K562 (cell line): Measurements from ENCODE around the gene GLDN. TPM values are rescaled to one million over a fixed set of nuclear protein-coding genes. Genes with fewer than 3 reads are reported as not detected.

Experiments
- ATAC-seq: fragments of 200-7000 bp; cut with Tn5 transposase; 3 replicates; pipeline ENCODE4 v1.9.1; 2020; ENCODE audit warnings: moderate library complexity
- BruUV-seq: library from RNA; stranded (reverse); fragments of 400-500 nt; replicated peaks from 2 replicates; lab custom pipeline; 2021; lab: Mats Ljungman, UMichigan
- CTCF ChIA-PET: fragments of 300-600 bp; formaldehyde crosslinking; extraction: SDS; loops from one replicate; lab custom pipeline; 2021; ENCODE audit warnings: low intra/inter-chr PET ratio; lab: Yijun Ruan, JAX
- POLR2A ChIA-PET: fragments of 300-600, 350-650 bp; sonication (Branson Sonifier 250); formaldehyde crosslinking; extraction: SDS; loops from one replicate; lab custom pipeline; 2021; ENCODE audit warnings: antibody characterized with exemption, inconsistent platforms; lab: Yijun Ruan, JAX
- DNase-seq, 4 experiments: peaks; one replicate each; pipeline versions ENCODE4 v3.0.0 to v3.0.0-alpha.2; 2011 to 2018; ENCODE audit warnings: low spot score in 3 of 4, mixed read lengths in 3 of 4; ENCODE audit errors: extremely low read depth in 1 of 4
- FAIRE-seq: peaks from 2 replicates; lab custom pipeline; 2011; peaks lifted over from hg19 to GRCh38; lab: Jason Lieb, UNC
- H2AFZ ChIP-seq: 2 replicates; pipeline ENCODE4 v1.6.0; 2011; ENCODE audit warnings: low read depth, low read length, control low read depth, inconsistent platforms
- H3K27ac ChIP-seq: fragments of 200-600 bp; 3 replicates; pipeline ENCODE4 v1.8.0; 2011; ENCODE audit warnings: low read depth, mild to moderate bottlenecking, control low read depth, inconsistent platforms, low read length, moderate library complexity, mixed read lengths; ENCODE audit errors: extremely low read depth
- H3K27me3 ChIP-seq, 2 experiments: fragments of 300-600 bp in 1 of 2; 2 replicates in 1 of 2; 3 replicates in 1 of 2; pipeline versions ENCODE4 v1.6.0 to v1.8.0; 2011; ENCODE audit warnings: inconsistent platforms in 2 of 2, low read length in 2 of 2, mild to moderate bottlenecking in 1 of 2, mixed read lengths in 1 of 2, moderate library complexity in 1 of 2; ENCODE audit not compliant: control insufficient read depth in 2 of 2, insufficient read depth in 2 of 2
- H3K36me3 ChIP-seq: fragments of 300-600 bp; 3 replicates; pipeline ENCODE4 v1.8.0; 2011; ENCODE audit warnings: mild to moderate bottlenecking, low read length, inconsistent platforms; ENCODE audit not compliant: control insufficient read depth, insufficient read depth
- H3K4me1 ChIP-seq, 2 experiments: fragments of 200-600 bp in 1 of 2; replicated peaks in 1 of 2; 2 replicates in 1 of 2; 3 replicates in 1 of 2; pipeline versions ENCODE4 v1.5.1 to v1.8.0; 2011; ENCODE audit warnings: inconsistent platforms in 2 of 2, low read length in 2 of 2, mild to moderate bottlenecking in 1 of 2, mixed read lengths in 1 of 2, moderate library complexity in 1 of 2; ENCODE audit not compliant: control insufficient read depth in 2 of 2, insufficient read depth in 2 of 2
- H3K4me2 ChIP-seq: 2 replicates; pipeline ENCODE4 v1.6.1; 2011; ENCODE audit warnings: low read length, control low read depth, inconsistent platforms, mixed read lengths; ENCODE audit not compliant: insufficient read depth
- H3K4me3 ChIP-seq: fragments of 200-600 bp; sonication (generic), shearing (Covaris generic); 2 replicates; pipeline ENCODE4 v1.5.1; 2016; ENCODE audit warnings: control low read depth, inconsistent platforms
- H3K79me2 ChIP-seq: fragments of 200-600 bp; 3 replicates; pipeline ENCODE4 v1.8.0; 2011; ENCODE audit warnings: low read length, inconsistent platforms; ENCODE audit not compliant: control insufficient read depth, insufficient read depth
- H3K9ac ChIP-seq, 2 experiments: 2 replicates each; pipeline versions ENCODE4 v1.6.0 to v1.6.1; 2011; ENCODE audit warnings: low read depth in 2 of 2, low read length in 2 of 2, control low read depth in 1 of 2, inconsistent platforms in 1 of 2, mild to moderate bottlenecking in 1 of 2, mixed read lengths in 1 of 2; ENCODE audit not compliant: insufficient read depth in 1 of 2
- H3K9me1 ChIP-seq: one replicate; pipeline ENCODE4 v1.6.0; 2011; ENCODE audit warnings: inconsistent platforms, mild to moderate bottlenecking, low read length, moderate library complexity; ENCODE audit not compliant: control insufficient read depth, insufficient read depth
- H3K9me3 ChIP-seq: replicated peaks from 2 replicates; pipeline ENCODE4 v1.5.1; 2011; ENCODE audit warnings: low read depth, low read length, inconsistent platforms; ENCODE audit not compliant: control insufficient read depth, insufficient read depth
- H4K20me1 ChIP-seq: replicated peaks from 2 replicates; pipeline ENCODE4 v1.6.1; 2011; ENCODE audit warnings: low read length, inconsistent platforms, mixed read lengths; ENCODE audit not compliant: control insufficient read depth, insufficient read depth
- DIDO1 ChIP-seq: fragments of 450-650 bp; IDR thresholded peaks from 2 replicates; pipeline ENCODE4 v1.6.1; 2016; ENCODE audit warnings: low read depth, missing biosample characterization, missing genetic modification characterization
- ELF4 ChIP-seq: fragments of 450-650 bp; formaldehyde crosslinking; IDR thresholded peaks from 2 replicates; pipeline ENCODE4 v1.4.0; 2022; ENCODE audit warnings: missing genetic modification characterization
- FOS ChIP-seq: IDR thresholded peaks from 3 replicates; pipeline ENCODE4 v1.6.1; 2011; ENCODE audit not compliant: insufficient read length; ENCODE audit errors: extremely low read depth
- FOXK1 ChIP-seq: sonication (generic); formaldehyde crosslinking; IDR thresholded peaks from 2 replicates; pipeline ENCODE4 v1.8.0; 2022; ENCODE audit warnings: missing genetic modification reagents, mild to moderate bottlenecking, borderline replicate concordance
- GTF2F1 ChIP-seq: IDR thresholded peaks from 2 replicates; pipeline ENCODE4 v1.6.1; 2011; ENCODE audit warnings: low read depth, low read length, improper control_type of control experiment
- HCFC1 ChIP-seq: IDR thresholded peaks from 2 replicates; pipeline ENCODE4 v1.6.1; 2012; ENCODE audit warnings: low read depth, low read length, improper control_type of control experiment
- HDAC6 ChIP-seq: IDR thresholded peaks from 2 replicates; pipeline ENCODE4 v1.6.1; 2012; ENCODE audit warnings: low read depth, mild to moderate bottlenecking, control low read depth, inconsistent platforms, low read length, moderate library complexity
- POLR2G ChIP-seq: fragments of 200-400 bp; formaldehyde crosslinking; IDR thresholded peaks from 2 replicates; pipeline ENCODE4 v1.6.1; 2017; ENCODE audit warnings: low read depth, mild to moderate bottlenecking, antibody characterized with exemption, low read length, moderate library complexity
- PRPF4 ChIP-seq: fragments of 200-400 bp; formaldehyde crosslinking; IDR thresholded peaks from one replicate; pipeline ENCODE4 v1.6.1; 2017; ENCODE audit warnings: low read length, low read depth, mild to moderate bottlenecking; ENCODE audit not compliant: insufficient read depth, poor library complexity, severe bottlenecking
- RBM15 ChIP-seq: fragments of 200-400 bp; formaldehyde crosslinking; IDR thresholded peaks from 2 replicates; pipeline ENCODE4 v1.6.1; 2018; ENCODE audit warnings: mild to moderate bottlenecking, low read length, moderate library complexity; ENCODE audit not compliant: insufficient read depth
- RFX5 ChIP-seq: IDR thresholded peaks from 2 replicates; pipeline ENCODE4 v1.6.1; 2011; ENCODE audit warnings: low read depth, mild to moderate bottlenecking, improper control_type of control experiment, low read length
- SAP30 ChIP-seq: fragments of 200-600 bp; sonication (generic); IDR thresholded peaks from 2 replicates; pipeline ENCODE4 v1.6.1; 2012; ENCODE audit warnings: borderline replicate concordance, low read depth, mild to moderate bottlenecking, moderate library complexity, low read length, control low read depth, inconsistent platforms; ENCODE audit not compliant: insufficient read depth, poor library complexity, severe bottlenecking
- SMARCA4 ChIP-seq: fragments of 450-650 bp; IDR thresholded peaks from 2 replicates; pipeline ENCODE4 v1.6.1; 2016
- SMARCA5 ChIP-seq: fragments of 450-650 bp; IDR thresholded peaks from 2 replicates; pipeline ENCODE4 v1.6.1; 2016
- STAT5B ChIP-seq: fragments of 250-450 bp; sonication (Bioruptor Pico); IDR thresholded peaks from 2 replicates; pipeline ENCODE4 v1.8.0; 2021; ENCODE audit warnings: mild to moderate bottlenecking, inconsistent platforms
- TFAM ChIP-seq: fragments of 250-450 bp; sonication (Bioruptor Pico); conservative IDR thresholded peaks from 2 replicates; pipeline ENCODE4 v1.5.0; 2021; ENCODE audit warnings: mild to moderate bottlenecking, moderate library complexity
- ZBTB26 ChIP-seq: fragments of 450-650 bp; formaldehyde crosslinking; IDR thresholded peaks from 2 replicates; pipeline ENCODE4 v1.4.0; 2022; ENCODE audit warnings: missing genetic modification characterization
- ZBTB34 ChIP-seq: fragments of 250-450 bp; sonication (Bioruptor Pico); IDR thresholded peaks from 2 replicates; pipeline ENCODE4 v1.8.0; 2021; ENCODE audit warnings: mild to moderate bottlenecking, moderate library complexity
- ZNF239 ChIP-seq: fragments of 250-450 bp; sonication (Bioruptor Pico); IDR thresholded peaks from 2 replicates; pipeline ENCODE4 v1.4.0; 2020; ENCODE audit warnings: mild to moderate bottlenecking
- ZNF830 ChIP-seq: fragments of 250-450 bp; sonication (Bioruptor Pico); IDR thresholded peaks from 2 replicates; pipeline ENCODE4 v1.5.0; 2021; ENCODE audit warnings: mild to moderate bottlenecking
- WGBS: fragments of 100-300 bp; shearing (Covaris generic); methylation state at CpG from one replicate; pipeline ENCODE4 v1.1.6; 2016; ENCODE audit warnings: low coverage, mixed read lengths; ENCODE audit not compliant: insufficient coverage; ENCODE audit errors: missing lambda C conversion rate; 5-methylcytosine and 5-hydroxymethylcytosine counted together
- in situ Hi-C: fragments of 300-500 bp; cut with MboI; formaldehyde crosslinking; loops from 4 replicates; pipeline ENCODE4 v1.15.0; 2018; ENCODE audit warnings: inconsistent platforms, mixed read lengths
- intact Hi-C: fragments of 100-400 bp; cut with micrococcal nuclease; formaldehyde crosslinking; loops from 2 replicates; pipeline ENCODE4 v1.14.2; 2022
- polyA plus RNA-seq, 8 experiments: library from polyadenylated mRNA; depleted of rRNA in 4 of 8; stranded (reverse) in 5 of 8; unstranded in 3 of 8; fragments of >200 nt; fragmentation: Nextera tagmentation in 2 of 8; fragmentation: Illumina TruSeq in 1 of 8; extraction: Ambion mirVana in 2 of 8; extraction: Trizol in 1 of 8; gene quantifications; 2 replicates each; pipeline versions ENCODE4 v1.2.1 to v1.2.3, GENCODE V29; 2011 to 2014; ENCODE audit warnings: inconsistent platforms in 1 of 8, missing spikeins in 1 of 8
- total RNA-seq, 7 experiments: library from RNA; depleted of rRNA in 6 of 7; stranded (reverse); fragments of >200 nt in 6 of 7; fragmentation: Illumina TruSeq in 2 of 7; extraction: Trizol in 2 of 7; gene quantifications; 2 replicates each; pipeline versions ENCODE4 v1.2.1 to v1.2.3, GENCODE V29; 2011 to 2021; ENCODE audit warnings: low replicate concordance in 1 of 7

The GLDN gene
- total and polyA plus RNA-seq, 9 of the 15 experiments (the other 6 are each of a cell fraction or from before 2014, with no cell fraction given), result 0.05 to 0.33 (median 0.18) TPM

- Histone ChIP-seq H3K9ac (no peak overlapping the region), H4K20me1 (no peaks in the 10 kb centered on the region), H3K9me1 (no peaks in the 10 kb centered on the region), H3K4me2 (no peak overlapping the region), H3K79me2 (no peaks in the 10 kb centered on the region), H3K36me3 (no peaks in the 10 kb centered on the region), H3K27ac (no peak overlapping the region), H3K4me1 (no peaks in the 10 kb centered on the region; a peak in 1 of 5 replicates), H2AFZ (no peak overlapping the region), H3K4me3 (no peak overlapping the region), H3K9me3 (no peaks in the 10 kb centered on the region), H3K27me3 (peaks cover 4 to 22% of the 10 kb centered on the region in 2 experiments)
- in situ Hi-C loops, result loop anchor here (5.0 kb wide), 1 partner anchor 91 kb away; no protein-coding TSS in a partner anchor
- no TSS peak for BruUV-seq
- 0% methylated on average over 4 of the region's 4 CpGs for WGBS
- TF ChIP-seq RBM15, result no peak
- TF ChIP-seq FOXK1 (CRISPR knock-in tag), result no peak
- TF ChIP-seq DIDO1 (tag), result no peak
- TF ChIP-seq POLR2G, result no peak
- TF ChIP-seq ZNF830, result no peak
- TF ChIP-seq ZNF239, result no peak
- no peak for TF ChIP-seq ZBTB26 (CRISPR knock-in tag)
- TF ChIP-seq STAT5B (CRISPR knock-in tag), result no peak
- TF ChIP-seq ZBTB34 (CRISPR knock-in tag), result no peak
- TF ChIP-seq SMARCA5, result no peak
- TF ChIP-seq HCFC1, result no peak
- TF ChIP-seq HDAC6, result no peak
- TF ChIP-seq SMARCA4, result no peak
- no peak for TF ChIP-seq FOS
- no peak for TF ChIP-seq PRPF4
- TF ChIP-seq ELF4 (CRISPR knock-in tag), result no peak
- TF ChIP-seq TFAM (CRISPR knock-in tag), result no peak
- TF ChIP-seq GTF2F1, result no peak
- no peak for TF ChIP-seq RFX5
- TF ChIP-seq SAP30, result no peak
- DNase-seq, result no peak
- CTCF ChIA-PET, result no interaction called here
- FAIRE-seq, result no peak
- ATAC-seq, result no peak
- POLR2A ChIA-PET, result no interaction called here
- intact Hi-C loops, result no loop called here
Measured at GRCh38 chr15:51378406-51378805, 37.0 kb downstream of the GLDN start.
